Nucleus accumbens (tissue), 56 donors: ENCODE data around the gene PIM2.

Experiments
- DNase-seq, 56 donors: peaks; one replicate each; lab custom pipeline; 2025; lab: John Stamatoyannopoulos, UW

The PIM2 gene

DNA sequence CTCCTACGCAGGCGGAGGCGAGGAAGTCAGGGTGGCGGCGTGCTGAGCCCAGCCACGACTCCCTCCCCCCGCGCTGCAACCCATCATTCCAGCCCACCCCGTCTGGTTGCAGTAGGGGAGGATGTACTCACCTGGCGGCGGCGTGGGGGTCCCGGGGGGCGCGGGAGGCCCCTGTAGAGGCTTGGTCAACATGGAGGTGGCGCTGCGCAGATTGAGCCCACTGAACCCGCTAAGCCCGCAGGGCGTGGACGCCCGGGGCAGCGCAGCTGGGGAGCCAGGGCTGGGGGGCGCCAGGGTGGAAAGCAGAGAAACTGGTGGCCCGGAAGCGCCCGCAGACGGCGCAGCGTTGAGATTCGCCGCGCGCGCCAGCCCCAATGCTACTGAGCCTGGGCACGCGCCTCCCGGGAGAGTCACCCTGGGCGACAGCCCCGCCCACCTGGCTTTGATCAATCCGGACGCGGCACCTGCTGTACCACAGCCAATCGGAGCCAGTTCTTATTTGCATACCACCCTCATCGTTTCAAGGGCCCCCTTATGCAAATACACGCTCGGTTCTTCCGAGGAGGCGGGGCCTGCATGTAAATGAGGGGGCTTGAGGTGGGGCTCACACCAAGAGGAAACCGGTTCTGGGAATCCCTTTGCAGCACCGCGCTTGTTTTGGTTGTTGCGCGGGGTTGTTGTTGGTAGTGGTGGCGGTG lies at the start of gene PIM2:
Gene PIM2, minus strand, starts transcription at position 382 of the 698 bp plus-strand sequence. Its CDS starts 190 bp downstream, at position 192.
- peak in 55 of 56 donors; percentile 3 to 90 (median 66) for DNase-seq

DNA sequence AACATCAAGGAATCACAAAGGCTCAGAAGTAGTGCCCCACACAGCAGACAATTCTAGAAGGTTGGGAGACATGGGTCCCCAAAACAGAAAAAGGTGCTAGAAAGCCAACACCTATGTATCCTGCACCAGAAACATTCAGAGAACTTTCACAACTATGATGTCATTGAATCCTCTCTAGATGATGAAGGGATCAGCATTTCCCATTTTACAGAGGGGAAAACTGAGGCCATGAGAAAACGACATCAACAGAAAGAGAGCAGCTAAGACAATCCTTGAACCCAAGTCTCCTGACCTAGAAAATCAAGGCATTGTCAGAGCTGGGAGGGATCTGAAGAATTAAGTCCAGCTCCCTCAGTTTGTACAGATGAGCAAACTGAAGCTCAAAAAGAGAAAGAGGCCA lies 49.6 kb upstream of the PIM2 start:
- no peak for DNase-seq

DNA sequence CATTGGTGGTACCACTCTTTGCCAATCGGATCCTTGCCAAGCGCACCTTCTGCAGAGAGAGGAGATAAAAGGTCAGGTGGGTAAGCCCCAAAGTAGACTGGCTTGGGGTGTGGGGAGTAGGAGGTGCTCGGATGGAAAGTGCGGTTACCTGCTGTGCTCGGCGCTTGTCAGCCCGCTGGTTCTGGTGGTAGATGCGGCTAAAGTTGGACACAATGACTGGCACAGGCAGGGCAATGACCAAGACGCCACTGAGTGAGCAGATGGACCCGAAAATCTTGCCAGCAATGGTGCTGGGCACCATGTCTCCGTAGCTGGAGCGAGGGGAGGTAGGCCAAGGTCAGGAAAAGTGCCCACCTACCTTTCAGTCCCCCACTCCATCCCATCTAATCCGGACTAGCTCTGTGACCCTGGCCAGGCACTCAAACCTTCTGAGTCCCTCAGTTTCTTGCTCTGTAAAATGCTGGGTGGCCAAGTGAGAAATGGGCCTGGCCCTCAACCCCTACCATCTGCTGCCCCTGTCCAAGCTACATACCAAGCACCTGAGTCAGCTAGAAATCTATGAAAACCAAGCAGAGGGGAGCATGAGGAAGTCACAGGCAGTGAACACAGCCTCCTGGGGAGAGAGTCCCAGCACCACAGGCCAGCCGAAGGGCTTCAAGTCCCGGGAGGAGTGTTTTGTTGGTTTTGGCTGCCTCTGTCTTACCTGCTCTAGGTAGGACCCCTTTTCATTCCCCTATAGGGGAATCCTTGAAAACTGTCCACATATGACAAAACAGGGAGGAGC lies 48.2 kb upstream of the PIM2 start:
- no peak for DNase-seq

DNA sequence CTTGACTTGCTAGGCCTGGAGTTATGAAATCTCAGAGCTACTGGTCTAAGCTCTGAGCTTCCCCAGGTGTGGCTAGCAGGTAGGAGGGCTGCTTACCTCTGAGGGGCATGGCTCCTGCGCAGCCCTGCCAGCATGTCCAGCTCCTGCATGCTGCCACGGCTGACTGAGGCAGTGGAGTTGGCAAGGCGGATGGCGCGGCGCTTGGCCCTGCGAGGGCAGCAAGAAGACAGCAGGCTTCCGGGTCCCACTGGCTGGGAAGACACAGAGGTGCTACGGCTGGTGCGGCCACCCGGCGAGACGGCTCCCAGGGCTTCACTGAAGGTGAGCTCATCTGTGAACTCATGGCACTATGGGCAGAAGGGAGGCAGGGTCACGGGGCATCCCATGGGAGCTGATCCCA lies 47.1 kb upstream of the PIM2 start:
- DNase-seq: no peak

DNA sequence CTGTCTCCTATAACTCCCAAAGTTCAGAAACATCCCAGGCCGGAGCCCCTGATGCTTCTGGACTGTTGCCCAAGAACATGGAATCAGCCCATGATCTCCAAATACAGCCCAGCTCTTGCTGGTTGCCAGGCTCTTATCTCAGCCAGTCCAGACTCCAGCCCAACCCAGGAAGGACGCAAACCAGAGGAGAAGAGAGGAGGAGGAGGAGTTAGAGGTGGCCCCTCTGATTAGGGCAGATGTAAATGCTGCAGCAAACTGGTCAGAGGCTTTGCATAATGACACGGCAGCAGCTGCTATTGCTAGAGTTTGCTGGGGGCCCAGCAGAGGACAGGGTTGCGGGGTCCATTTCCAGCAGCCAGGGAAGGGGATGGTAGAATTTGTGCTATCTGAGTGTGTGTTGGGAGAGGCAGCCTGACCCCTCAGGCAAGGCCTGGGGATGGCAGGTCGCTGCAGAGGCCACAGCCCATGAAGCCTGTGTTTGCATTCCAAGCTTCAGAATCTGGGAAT lies 42.8 kb upstream of the PIM2 start:
- DNase-seq: no peak

DNA sequence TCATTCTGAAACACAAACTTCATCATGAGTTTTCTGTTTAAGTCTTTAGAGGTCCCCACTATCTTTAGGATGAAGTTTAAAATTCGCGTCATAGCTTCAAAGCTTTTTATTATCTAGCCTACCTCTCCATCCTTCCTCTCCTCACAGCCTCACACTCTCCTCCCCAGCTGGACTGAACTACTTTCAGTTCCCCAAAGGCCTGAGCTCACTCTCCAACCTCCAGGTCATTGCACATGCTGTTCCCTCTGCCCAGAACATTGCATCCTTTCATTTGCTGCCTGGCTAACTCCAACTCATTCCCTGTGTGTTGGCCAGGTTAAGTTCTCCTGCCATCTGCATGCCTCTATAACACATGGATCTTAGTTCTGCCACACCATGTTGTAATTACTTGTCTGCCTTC lies 41.5 kb upstream of the PIM2 start:
- DNase-seq: no peak

DNA sequence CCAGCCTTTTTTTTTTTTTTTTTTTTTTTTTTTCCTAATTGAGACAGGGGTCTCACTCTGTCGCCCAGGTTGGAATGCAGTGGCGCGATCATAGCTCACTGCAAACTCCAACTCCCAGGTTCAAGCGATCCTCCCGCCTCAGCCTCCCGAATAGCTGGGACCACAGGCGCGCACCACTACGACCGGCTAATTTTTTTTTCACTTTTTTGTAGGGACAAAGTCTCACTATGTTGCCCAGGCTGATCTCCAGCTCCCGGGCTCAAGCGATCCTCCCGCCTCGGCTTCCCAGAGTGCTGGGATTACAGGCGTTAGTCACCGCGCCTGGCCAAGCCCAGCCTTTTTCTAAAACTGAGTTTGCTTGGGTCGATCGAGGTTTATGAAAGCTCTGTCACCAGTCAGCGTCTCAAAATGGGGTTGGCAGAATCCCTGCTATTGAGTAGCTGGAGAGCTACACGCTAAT lies 39.8 kb upstream of the PIM2 start:
- DNase-seq: peak in 10 of 56 donors; percentile 16 to 37 (median 28)

DNA sequence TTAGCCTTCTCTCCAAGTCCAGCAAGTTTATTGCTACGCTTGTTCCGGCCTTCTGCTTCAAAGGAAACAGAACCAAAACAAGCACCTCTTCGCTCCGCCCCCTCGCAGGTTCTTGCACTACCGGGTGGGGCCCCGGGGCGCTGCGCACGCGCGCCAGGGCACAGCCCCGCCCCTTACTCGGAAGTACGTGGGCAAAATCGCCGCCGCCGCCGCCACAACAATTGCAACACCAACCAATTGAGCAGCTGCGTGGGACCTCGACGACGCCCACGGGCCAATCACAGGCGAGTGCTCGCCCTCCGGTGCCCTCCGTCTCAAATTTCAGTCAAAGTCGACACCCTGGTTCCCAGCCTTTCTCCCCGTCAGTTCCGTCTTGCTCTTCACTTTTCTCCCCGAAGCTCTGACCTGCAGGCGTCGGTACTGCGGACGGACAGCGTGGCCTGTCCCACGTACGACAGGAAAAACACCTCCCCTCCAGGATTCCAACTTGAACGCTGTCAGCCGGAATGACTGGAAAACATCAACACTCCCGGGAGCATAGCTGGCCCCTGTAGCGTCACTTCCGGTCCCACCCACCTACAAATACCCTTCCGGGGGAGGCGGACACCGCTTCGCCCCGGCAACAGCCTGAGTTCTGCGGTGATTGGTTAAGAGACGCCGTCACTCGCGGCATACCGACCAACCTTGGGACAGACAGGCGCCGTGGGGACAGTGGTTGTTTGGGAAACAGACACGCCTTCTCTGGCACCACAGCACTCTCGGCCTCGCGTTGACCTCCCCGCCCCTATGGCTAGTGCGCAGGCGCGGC lies 39.2 kb upstream of the PIM2 start:
- DNase-seq: peak; percentile 50 to 98 (median 91)

DNA sequence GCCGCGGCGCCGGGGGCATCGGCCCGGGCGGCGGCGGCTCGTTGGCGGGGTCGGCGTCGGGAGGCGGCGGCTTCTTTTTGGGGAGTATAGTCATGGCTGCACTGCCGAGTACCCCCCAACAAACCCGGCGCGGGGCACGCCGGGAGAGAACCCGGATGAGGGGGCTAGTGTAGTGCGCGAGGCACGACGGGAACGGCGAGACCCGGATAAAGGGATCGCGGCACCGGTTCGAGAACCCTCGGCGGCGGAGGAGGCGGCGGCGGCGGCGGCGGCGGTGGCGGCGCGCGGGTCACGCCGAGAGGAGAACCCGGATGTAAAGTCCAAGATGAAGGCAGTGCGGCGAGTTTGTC lies 38.6 kb upstream of the PIM2 start, which contains the start of gene OTUD5:
Gene OTUD5, minus strand, starts transcription at position 131 of the 350 bp plus-strand sequence. Its CDS starts 37 bp downstream, at position 94.
- DNase-seq: peak in 50 of 56 donors; percentile 11 to 83 (median 62)

DNA sequence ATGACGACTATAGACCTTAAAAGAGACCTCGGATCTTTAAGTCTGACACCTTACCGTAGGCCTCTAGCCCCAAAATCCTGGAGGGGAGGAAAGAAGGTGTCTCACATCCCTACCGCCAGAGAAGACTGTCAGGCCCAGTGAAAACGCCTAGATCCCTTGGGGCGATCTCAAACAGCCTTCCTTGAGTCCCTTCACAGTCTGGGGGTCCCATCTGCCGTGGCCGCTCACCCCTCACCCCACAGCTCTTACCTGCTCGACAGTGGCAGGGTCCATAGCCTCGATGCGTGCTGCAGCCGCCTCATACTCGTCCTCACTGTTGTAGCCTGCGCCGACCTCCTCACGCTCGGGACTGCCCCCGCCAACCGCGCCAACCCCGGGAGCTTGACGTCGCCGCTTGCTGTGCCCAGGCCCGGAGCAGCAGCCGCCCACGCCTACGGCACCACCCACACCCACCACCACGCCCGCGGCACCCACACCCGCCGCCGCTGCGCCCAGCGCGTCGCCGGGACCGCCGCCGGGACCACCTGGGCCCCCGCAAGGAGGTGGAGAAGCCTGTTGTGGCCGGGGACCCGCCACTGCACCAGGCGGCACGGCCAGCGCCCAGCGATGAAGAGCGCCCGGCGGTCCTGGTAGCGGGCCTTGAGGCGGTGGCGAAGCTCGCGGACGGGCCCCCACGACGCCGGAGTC lies 38.0 kb upstream of the PIM2 start:
- DNase-seq: peak in 6 of 56 donors; percentile 0 to 22 (median 2)

DNA sequence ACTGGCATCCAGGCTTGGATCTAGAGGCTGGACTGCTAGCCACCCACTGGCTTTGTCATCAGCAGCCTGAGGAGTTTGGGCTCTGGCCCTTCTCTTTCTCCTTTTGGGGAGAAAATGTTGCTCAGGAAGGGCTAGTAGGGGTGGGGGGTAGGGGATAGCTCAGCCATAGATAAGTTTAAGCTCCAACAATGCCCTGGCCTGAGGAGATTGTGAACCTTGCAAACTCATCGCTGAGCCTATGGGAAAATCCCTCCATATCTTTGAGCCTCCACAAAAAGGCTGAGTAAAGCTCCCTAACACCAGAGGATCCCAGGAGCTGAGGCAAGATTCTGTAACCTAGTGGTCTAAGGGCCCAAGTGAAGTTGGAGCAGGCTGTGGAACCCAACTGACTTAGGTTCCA lies 29.8 kb upstream of the PIM2 start:
- no peak for DNase-seq

DNA sequence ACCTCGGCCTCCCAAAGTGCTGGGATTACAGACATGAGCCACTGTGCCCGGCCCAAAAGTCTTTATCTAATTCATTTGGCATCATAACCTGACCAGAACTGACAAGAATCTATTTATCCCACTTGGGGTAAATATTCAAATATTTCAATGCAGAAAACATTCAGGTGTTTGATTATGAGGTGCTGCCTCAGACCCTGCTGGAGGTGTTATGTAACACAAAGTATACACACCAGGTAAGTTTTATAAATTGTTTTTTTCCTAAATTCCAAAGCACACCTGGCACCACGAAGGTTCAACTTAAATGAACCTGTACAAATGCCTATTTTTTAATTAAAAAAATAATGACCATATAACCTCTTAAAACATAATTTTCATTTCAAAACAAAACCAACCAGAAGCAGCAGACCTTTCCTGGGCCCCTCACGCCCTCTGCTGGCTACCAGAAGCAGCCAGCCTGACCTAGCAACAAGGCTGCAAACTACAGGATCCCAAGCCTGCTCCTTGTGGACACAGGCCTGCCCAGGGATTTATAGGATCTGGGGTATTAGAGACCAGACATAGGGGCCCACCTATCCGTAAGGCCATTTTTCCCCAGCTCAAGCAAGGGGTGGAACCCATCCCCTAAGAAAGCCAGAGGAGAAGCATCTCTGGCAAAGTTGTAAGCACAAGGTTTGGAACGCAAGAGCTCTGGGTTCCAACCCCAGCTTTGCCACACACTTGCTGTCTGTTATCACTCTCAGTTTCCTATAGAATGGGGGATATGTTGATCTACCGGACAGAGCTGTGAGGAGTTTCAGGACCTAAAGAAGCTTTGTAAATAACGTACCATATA lies 26.9 kb upstream of the PIM2 start:
- peak in 23 of 56 donors; percentile 0 to 54 (median 10) for DNase-seq

DNA sequence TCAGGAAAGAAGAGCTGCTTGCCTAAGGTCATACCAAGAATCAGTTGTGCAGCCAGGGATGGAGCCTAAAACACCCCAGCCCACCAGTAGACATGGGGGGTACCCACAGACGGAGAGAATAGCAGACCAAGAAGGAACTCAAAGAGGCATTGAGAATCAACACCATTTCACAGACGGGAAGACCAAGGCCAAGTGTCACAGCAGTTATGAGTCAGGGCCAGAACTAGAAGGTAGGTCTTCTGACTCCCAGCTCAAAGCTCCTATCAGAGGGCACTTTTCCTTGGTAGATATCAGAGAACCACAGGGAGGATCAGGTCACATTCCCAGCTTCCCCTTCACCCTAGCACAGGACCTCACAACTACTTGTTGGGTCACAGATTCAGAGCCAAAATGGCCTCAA lies 24.1 kb upstream of the PIM2 start:
- DNase-seq: no peak

DNA sequence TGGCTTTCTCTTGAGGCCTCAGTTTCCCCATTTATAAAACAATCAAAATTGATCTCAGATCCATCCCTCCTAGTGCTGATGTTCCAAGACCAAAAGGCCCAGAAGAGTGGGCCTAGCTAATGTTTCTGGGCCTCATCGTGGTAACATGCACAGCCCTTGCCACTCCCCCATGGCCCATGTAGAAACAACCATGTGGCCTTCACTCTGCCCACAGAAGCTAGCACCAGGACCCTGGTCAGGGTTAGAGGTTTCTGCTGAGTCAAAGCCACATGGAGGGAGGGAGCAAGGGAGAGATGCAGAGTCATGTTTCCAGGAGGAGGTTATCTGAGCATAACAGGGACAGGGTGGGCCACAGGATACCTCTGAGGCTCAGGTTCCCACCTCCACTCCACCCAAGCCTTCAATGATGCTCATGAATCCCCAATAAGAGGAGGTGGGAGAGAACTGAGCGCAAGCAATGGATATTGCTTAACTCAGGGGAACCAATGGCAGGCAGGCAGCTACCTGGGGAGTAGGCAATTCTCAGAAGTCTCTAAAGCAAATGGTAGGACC lies 21.7 kb upstream of the PIM2 start:
- no peak for DNase-seq

DNA sequence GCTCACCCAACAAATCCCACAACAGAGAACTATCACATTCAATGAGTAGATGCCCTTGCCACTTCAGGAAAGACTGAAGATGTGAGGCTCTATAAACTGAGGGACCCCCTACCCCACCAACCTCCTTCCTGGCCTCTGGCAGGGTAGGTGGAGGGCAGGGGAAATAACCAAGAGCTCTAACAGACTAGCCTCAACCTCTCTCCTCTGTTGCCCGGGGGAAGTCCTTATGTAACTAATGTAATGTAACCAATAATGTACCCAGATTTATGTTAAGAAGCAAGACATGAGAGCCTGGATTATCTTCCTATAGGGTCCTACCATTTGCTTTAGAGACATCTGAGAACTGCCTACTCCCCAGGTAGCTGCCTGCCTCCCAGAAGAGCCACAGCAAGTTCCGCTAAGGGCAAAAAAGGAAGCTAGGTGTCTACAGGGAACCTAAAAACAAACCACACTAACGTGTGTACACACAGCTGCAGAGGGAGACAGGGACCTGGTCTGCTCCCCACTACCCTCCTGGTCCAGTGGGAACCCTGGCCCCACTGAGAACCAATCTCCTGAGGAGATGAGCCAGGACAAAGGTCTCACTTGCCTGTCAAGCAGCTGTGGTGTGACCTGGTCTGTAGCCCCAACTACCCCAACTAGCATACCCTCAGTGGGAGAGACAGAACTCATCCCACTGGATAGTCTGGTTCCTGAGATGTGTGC lies 20.9 kb upstream of the PIM2 start:
- DNase-seq: no peak

DNA sequence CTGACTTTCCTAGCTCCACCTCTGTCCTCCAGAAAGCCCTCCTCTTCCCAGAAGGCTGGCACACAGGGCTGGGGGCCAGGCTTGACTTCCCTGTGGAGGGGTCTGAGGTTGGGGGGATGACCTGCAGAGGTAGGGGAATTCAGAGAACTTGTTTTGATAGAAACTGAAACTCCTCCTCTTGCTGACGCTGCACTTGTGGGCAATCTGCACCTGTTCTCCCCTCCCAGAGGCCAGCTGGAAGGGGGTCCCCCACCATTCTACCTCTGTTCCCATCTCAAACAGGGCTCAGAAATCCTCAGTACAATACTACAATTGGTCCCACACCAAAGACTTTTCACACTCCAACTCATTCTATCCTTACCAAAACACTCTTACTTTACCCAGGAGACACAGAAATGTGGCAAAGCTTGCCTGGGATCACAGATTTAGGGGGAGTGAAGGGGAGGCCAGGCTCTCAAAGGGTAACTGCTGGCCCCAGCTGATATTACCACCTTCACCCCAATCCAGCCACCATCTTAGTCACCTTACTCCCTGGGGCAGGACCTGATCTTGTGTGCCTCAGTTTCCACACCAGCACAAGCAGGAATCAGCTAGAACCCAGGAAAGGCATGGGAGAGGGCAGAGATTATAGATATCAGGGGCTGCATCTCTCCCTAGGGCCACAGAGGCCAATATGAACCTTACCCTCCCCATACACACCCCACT lies 20.0 kb upstream of the PIM2 start:
- DNase-seq: no peak

DNA sequence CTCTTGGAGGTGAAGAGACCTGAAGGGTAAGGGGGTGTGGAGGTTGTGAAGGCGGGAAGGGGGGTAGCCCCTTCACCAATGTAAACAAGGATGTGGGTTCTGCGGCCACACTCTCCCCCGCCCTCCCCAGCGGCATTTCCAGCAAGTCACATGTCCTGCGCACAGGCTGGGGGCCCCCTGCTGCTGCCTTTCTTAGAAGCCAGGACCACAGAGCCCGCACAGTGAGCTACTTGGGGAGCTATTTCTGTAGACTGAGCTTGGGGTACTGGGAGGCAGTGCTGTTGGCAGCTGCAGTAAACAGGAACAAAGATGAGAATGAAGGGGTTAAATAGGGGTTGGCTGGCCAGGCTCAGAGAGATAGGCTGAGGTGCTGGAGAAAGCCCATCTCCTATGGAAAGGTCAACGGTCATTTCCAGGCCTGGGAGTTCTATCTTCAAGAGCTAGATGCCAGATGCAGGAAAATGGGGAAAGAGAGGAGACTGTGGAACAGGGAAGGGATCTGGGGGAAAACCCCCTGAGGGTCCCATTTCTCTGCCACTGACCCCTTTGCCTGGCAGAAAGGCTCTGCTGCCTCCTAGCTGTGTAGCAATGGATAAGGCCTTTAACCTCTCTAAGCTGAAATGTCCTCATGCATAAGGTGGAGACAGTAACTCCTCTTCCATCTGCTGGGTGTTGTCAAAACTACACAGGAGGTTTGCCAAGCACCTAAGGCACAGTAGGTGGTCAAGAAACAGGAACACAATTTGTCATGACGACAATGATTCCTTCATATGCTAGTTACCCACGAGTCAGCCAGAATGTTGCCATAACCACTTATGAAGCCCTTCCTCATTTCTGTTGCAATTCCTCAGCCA lies 18.5 kb upstream of the PIM2 start:
- peak in 15 of 56 donors; percentile 0 to 20 (median 4) for DNase-seq
